GM10248 (cell line): ENCODE results near the gene NTMT2.

ENCODE experiments used
- CTCF ChIA-PET: fragments of 300-600 bp; sonication (Branson Sonifier 250); formaldehyde crosslinking; extraction: SDS; loops from one replicate; lab custom pipeline; 2021; ENCODE audit warnings: antibody characterized with exemption; lab: Yijun Ruan, JAX
- POLR2A ChIA-PET: fragments of 350-650 bp; sonication (Branson Sonifier 250); formaldehyde crosslinking; extraction: SDS; loops from one replicate; lab custom pipeline; 2020; ENCODE audit warnings: antibody characterized with exemption; lab: Yijun Ruan, JAX
- DNase-seq: peaks from one replicate; pipeline ENCODE4 v3.0.0; 2012; ENCODE audit errors: extremely low spot score
- TF ChIP-seq, protein P1 (sequence below): IDR thresholded peaks from 2 replicates; pipeline ENCODE4 v1.5.1; 2012; ENCODE audit warnings: mild to moderate bottlenecking, low read depth; ENCODE audit errors: extremely low read depth, missing control alignments, control extremely low read depth

Gene NTMT2

DNA sequence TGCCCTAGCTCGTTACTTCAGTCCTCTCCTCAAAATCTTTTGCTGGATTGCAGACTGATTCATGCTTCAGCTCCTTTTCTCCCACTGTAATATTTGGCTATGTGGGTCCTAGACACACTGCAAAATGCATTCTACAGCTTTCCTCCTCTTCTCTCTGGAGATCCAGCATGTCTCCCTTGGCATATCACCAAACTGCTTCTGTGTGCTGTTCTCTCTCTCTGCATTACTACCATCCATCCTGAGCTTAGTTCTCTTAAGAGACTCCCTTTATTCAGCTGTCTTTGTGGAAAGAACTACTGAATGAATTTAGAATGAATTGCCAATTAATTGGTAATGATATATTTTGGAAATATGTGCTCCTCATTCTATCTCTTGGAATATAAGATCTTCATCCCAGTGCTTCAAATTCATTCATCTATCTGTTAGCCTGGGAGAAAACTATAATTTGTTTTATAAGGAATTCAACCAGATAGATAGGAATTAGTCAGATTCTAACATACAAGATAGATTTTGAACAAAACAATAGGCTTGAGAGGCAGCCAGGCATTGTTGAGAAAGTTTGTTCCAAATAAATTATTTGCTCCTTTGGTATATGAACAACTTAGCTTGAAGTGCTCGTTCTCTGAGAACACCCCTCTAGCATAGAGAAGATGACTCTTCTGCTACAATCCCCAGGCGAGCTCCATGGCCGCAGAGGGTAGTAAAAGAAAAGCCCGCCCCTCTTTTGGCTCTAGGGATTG, 71.9 kb downstream of the NTMT2 start:
- TF ChIP-seq, protein P1, sequence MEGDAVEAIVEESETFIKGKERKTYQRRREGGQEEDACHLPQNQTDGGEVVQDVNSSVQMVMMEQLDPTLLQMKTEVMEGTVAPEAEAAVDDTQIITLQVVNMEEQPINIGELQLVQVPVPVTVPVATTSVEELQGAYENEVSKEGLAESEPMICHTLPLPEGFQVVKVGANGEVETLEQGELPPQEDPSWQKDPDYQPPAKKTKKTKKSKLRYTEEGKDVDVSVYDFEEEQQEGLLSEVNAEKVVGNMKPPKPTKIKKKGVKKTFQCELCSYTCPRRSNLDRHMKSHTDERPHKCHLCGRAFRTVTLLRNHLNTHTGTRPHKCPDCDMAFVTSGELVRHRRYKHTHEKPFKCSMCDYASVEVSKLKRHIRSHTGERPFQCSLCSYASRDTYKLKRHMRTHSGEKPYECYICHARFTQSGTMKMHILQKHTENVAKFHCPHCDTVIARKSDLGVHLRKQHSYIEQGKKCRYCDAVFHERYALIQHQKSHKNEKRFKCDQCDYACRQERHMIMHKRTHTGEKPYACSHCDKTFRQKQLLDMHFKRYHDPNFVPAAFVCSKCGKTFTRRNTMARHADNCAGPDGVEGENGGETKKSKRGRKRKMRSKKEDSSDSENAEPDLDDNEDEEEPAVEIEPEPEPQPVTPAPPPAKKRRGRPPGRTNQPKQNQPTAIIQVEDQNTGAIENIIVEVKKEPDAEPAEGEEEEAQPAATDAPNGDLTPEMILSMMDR, result no peak
- POLR2A ChIA-PET, result no interaction called here
- CTCF ChIA-PET, result interaction anchor here (1.2 to 2.0 kb wide), 3 partner anchors 8 to 32 kb away, joined by 3 to 5 read pairs (median 4); no protein-coding TSS in a partner anchor
- DNase-seq, result no peak

DNA sequence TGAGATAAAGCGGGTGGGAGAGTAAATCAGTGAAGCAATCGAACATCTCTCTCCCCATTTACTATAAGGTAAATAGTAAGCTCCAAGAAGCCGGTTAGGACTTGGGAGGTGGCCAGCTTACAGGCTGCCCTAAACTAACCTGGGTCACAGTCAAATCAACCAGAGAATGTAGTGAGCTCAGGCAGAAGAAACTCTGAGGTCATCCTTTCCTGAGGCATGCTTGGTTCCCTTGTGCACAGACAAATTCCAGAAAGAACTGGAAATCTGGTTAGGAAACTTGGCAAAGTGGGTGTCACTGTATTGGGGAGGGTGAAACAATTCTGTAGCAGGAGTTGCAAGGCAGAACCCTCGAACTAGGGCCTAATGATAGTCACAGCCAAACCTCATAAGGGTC, 72.5 kb downstream of the NTMT2 start:
- DNase-seq, result no peak

More for the DNA sequence above, 72.5 kb downstream of the NTMT2 start:
- TF ChIP-seq, protein P1, result no peak
- POLR2A ChIA-PET, result no interaction called here
- CTCF ChIA-PET, result interaction anchor here (1.2 to 2.0 kb wide), 3 partner anchors 9 to 31 kb away, joined by 3 to 5 read pairs (median 4); no protein-coding TSS in a partner anchor
